Colonic mucosa (tissue), 4 donors: Measurements from ENCODE around the gene ORM1. TPM values are rescaled to one million over a fixed set of nuclear protein-coding genes. Genes with fewer than 3 reads are reported as not detected.

Experiments
- DNase-seq: peaks from one replicate; pipeline ENCODE4 v3.0.0-alpha.2; 2020
- H3K27ac ChIP-seq: fragments of 200-600 bp; one replicate; pipeline ENCODE4 v1.8.0; 2021
- H3K27me3 ChIP-seq: fragments of 200-600 bp; one replicate; pipeline ENCODE4 v1.8.0; 2021
- H3K36me3 ChIP-seq: fragments of 200-600 bp; one replicate; pipeline ENCODE4 v1.8.0; 2021
- H3K4me1 ChIP-seq: fragments of 200-600 bp; one replicate; pipeline ENCODE4 v1.8.0; 2021; ENCODE audit warnings: mild to moderate bottlenecking
- H3K4me3 ChIP-seq: fragments of 200-600 bp; one replicate; pipeline ENCODE4 v1.8.0; 2021
- H3K9ac ChIP-seq, 2 donors: one replicate each; pipeline ENCODE4 v1.7.0; 2013; ENCODE audit warnings: control low read depth in 2 of 2, low read depth in 2 of 2, low read length in 2 of 2
- H3K9me3 ChIP-seq: fragments of 200-600 bp; one replicate; pipeline ENCODE4 v1.8.0; 2021
- CTCF ChIP-seq: fragments of 200-600 bp; IDR thresholded peaks from one replicate; pipeline ENCODE4 v1.8.0; 2022; ENCODE audit warnings: antibody characterized with exemption, mild to moderate bottlenecking
- intact Hi-C: fragments of 100-400 bp; cut with DNase I; formaldehyde crosslinking; loops from one replicate; pipeline ENCODE4 v1.14.1; 2022
- total RNA-seq, 2 donors: library from RNA; stranded (reverse); fragmentation: NEBNext Ultra II Directional in 1 of 2; extraction: Animal tissue kit (Norgen Biotek cat#: 25700) in 1 of 2; gene quantifications; one replicate each; pipeline ENCODE4 v1.2.1, GENCODE V29; 2021
- donor health status: healthy.
- donor health status: DM: no; HTN: no; CAD: no.
- donor health status: DM: no; HTN: no; CAD: no.

ORM1 gene
- total RNA-seq, 2 donors from 2014 or later: 10.3 TPM; not detected in 1

- intact Hi-C loops: no loop called here
- Histone ChIP-seq H3K9me3 (no peaks in the 10 kb centered on the region), H3K4me3 (no peak overlapping the region), H3K27ac (peak overlapping the region; percentile 50), H3K36me3 (peaks cover 10% of the 10 kb centered on the region), H3K27me3 (no peaks in the 10 kb centered on the region), H3K9ac (peak overlapping the region; percentile 19 to 48), H3K4me1 (peaks cover 18% of the 10 kb centered on the region)
- DNase-seq: no peak
- TF ChIP-seq CTCF: no peak
These were observed 44.5 kb downstream of the ORM1 start for GRCh38 chr9:114367366-114367765.

- Histone ChIP-seq H3K9me3 (no peaks in the 10 kb centered on the region), H3K36me3 (peaks cover 7% of the 10 kb centered on the region), H3K27me3 (no peaks in the 10 kb centered on the region), H3K4me3 (no peak overlapping the region), H3K9ac (no peak overlapping the region), H3K27ac (peak overlapping the region; percentile 50), H3K4me1 (peaks cover 18% of the 10 kb centered on the region)
- DNase-seq: no peak
- intact Hi-C loops: no loop called here
- no peak for TF ChIP-seq CTCF
These were observed 45.1 kb downstream of the ORM1 start for GRCh38 chr9:114367772-114368569.

DNA sequence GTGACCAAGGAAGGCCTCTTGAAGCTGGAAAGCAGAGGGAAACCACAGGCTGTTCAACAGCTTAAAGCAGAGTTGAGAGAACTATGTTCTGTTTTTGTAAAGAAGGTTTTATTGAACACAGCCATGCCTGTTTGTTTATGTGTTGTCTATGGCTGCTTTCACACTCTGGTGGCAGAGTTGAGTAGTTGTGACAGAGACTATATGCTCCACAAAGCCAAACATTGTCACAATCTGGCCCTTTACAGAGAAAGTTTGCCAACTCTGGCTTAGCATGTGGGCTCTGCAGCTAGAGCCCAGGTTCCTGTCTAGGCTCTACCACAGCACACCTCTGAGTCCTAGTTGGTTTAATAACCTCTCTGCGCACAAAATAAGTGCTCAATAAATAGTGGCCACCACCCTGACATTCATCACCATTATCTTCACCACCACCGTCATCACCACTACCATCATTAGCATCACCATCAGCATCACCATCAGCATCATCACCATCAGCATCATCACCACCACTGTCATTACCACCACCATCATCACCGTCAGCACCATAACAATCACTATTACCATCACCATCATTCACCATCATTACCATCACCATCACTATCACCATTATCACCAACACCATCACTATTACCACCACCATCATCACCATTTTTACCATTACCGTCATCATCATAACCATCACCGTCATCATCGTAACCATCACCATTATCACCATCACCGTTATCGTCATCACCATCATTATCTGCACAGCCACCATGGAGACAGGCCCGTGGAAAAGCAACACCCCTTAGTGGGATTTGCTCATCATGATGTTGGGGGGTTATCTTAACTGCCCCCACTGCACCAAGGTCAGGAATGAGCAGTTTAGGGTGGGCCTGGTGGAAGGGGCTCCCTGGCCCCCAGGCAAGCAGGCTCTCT lies 46.6 kb downstream of the ORM1 start:
- peaks cover 5% of the 10 kb centered on the region for H3K36me3 ChIP-seq
- no peaks in the 10 kb centered on the region for H3K9me3 ChIP-seq
- no peak overlapping the region for H3K4me3 ChIP-seq
- TF ChIP-seq CTCF: no peak
- H3K9ac ChIP-seq: no peak overlapping the region
- intact Hi-C loops: no loop called here
- no peak for DNase-seq
- no peaks in the 10 kb centered on the region for H3K27me3 ChIP-seq
- no peak overlapping the region for H3K27ac ChIP-seq
- peaks cover 18% of the 10 kb centered on the region for H3K4me1 ChIP-seq

DNA sequence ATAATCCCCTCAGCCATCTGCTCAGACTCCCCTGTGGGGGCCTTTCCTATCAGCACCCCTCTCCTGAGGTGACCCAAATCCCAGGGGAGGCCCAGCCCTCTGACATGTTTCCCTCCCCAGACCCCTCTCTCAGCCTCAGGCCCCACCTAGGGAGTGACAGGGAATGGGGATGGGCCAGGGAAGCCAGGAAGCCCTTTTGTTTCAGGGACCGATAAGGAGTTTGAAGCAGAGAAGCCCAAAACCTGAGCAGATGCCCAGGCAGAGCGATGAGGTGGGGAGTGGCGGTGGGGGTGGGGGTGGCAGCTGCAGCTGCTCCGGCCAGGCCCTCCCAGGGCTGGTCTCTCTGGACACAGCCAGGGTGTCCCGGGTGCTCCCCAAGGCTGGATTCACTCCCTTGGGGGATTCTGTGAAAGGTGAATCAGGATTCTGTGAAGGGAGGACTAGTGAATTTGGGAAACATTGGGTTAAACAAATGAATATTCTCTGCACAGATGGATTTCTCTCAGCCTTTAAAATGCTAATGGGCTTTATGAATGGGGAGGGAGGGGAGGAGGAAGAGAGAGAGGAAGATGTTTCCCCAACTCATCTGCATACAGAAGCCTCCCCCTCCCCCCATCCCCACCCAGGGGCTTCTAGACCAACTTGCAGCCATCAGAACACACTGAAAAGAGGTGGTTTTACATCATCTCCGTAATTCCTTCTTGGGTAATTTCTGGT lies 47.5 kb downstream of the ORM1 start:
- Histone ChIP-seq H3K4me1 (peaks cover 18% of the 10 kb centered on the region), H3K36me3 (no peaks in the 10 kb centered on the region), H3K9ac (no peak overlapping the region), H3K9me3 (no peaks in the 10 kb centered on the region), H3K27ac (no peak overlapping the region), H3K27me3 (no peaks in the 10 kb centered on the region), H3K4me3 (no peak overlapping the region)
- no peak for DNase-seq
- intact Hi-C loops: no loop called here
- TF ChIP-seq CTCF: no peak

GRCh38 chr9:114370968-114371320 lies 48.0 kb downstream of the ORM1 start:
- intact Hi-C loops: no loop called here
- no peak overlapping the region for H3K9ac ChIP-seq
- no peaks in the 10 kb centered on the region for H3K27me3 ChIP-seq
- no peaks in the 10 kb centered on the region for H3K9me3 ChIP-seq
- H3K27ac ChIP-seq: no peak overlapping the region
- no peak overlapping the region for H3K4me3 ChIP-seq
- no peak for DNase-seq
- H3K4me1 ChIP-seq: peaks cover 15% of the 10 kb centered on the region
- no peaks in the 10 kb centered on the region for H3K36me3 ChIP-seq
- TF ChIP-seq CTCF: no peak
